ENCODE data around the gene RNF115.
"Not testable (repeated sequence)": the region's sequence is repeated elsewhere in the genome, so short reads cannot be mapped to it uniquely, and the experiment has no call there.

The RNF115 gene

DNA sequence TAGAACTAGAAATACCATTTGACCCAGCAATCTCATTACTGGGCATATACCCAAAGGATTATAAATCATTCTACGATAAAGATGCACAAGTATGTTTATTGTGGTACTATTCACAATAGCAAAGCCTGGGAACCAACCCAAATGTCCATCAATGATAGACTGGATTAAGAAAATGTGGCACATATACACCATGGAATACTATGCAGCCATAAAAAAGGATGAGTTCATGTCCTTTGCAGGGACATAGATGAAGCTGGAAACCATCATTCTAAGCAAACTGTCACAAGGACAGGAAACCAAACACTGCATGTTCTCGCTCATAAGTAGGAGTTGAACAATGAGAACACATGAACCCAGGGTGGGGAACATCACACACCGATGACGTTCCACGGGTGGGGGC is 97.7 kb downstream of the RNF115 start:
- DNase-seq: not testable (repeated sequence)

GRCh38 chr1:145720878-145721671 is 102.8 kb downstream of the RNF115 start:
- peak; percentile 30 to 45 for DNase-seq

DNA sequence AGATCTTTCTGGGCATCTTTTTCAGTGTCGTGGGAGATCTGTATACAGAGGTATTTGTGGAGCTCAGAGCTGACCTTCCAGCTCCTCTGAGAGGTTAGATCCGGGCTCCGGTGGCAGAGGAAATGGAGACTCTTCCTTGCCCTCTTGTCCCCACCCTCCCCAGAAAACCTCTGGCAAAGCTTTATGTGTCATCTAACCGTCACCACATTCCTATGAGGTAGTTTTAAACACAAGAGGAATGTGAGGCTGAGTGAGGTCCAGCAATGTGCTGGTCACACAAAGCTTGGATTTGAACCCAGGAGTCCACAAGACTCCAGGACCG is 103.4 kb downstream of the RNF115 start:
- DNase-seq: no peak

GRCh38 chr1:145719230-145720079 is 104.4 kb downstream of the RNF115 start, which contains the start of gene CD160:
TSS of gene CD160 (plus strand) at chr1:145719499. CDS start at chr1:145728328, 8,829 bp downstream.
- DNase-seq: no peak

DNA sequence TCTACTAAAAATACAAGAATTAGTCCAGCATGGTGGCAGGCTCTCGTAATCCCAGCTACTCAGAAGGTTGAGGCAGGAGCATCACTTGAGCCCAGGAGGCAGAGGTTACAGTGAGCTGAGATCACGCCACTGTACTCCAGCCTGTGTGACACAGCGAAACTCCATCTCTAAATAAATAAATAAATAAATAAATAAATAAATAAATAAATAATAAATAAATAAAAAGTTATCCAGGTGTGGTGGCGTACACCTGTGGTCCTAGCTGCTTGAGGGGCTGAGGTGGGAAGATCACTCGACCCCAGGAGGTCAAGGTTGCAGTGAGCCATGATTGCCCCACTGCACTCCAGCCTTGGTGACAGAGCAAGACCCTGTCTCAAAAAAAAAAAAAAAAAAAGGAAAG is 105.4 kb downstream of the RNF115 start:
- DNase-seq: not testable (repeated sequence)

GRCh38 chr1:145717833-145718232 is 106.1 kb downstream of the RNF115 start:
- DNase-seq: no peak

DNA sequence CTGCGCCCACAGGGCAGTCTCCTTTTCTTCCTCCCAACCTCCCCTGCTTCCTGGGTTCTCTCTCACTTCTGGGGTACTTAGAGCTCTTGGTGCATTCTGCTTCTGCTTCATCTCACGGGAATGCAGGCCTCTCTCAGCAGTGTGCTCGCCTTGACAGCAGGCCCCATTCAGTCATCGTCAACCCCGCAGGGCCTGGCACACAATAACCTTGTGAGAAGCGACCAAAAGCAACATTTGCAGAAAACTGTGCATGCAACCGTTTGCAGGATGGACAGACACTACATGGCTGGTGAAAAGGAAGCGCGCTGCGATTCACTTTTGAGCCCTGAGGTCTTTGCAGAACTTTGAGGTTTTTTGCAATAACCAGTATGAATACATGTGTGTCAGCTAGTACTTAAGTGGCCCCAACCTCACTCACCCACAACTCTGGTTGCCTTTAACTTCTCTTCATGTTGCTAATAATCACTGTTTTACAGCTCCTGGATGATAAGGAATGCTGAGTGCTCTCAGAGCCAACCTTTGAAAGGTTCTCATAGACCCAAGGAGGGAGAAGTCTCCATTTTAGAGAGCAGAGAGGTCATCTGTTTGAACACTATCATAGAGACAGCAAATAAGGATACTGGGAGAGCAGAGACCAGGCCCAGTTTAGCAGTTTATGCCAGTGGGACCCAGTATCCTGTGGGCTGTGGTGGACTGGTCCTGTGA is 107.1 kb downstream of the RNF115 start:
- DNase-seq: no peak

DNA sequence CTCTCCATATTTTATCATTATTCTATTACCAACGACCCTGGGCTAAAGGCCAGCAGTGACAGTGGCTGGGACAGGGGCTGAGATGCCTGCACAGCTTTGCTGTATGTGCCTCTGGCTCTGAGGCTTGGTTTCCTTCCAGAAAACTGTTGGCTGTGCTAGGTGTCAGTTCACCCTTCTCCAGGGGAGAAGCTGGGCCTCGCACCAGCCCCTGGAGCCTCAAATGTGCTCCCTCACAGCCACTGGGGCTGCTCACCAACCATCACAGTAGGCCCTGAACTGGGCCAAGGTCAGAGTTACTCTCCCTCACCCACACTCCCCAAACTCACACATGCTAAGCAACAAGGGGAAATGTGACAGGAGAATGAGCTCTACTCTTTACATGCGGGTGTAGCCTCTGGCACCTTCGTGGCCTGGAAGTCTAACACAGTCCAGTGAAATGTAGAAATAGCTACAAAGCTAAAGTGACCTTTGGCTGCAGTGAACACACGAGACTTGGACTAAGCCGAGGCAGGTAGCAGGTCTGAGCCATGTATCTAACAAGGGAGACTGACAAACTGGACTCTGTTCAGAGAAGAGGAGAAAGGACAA is 109.3 kb downstream of the RNF115 start:
- DNase-seq: no peak

GRCh38 chr1:145711213-145711651 is 112.7 kb downstream of the RNF115 start:
- DNase-seq: no peak

DNA sequence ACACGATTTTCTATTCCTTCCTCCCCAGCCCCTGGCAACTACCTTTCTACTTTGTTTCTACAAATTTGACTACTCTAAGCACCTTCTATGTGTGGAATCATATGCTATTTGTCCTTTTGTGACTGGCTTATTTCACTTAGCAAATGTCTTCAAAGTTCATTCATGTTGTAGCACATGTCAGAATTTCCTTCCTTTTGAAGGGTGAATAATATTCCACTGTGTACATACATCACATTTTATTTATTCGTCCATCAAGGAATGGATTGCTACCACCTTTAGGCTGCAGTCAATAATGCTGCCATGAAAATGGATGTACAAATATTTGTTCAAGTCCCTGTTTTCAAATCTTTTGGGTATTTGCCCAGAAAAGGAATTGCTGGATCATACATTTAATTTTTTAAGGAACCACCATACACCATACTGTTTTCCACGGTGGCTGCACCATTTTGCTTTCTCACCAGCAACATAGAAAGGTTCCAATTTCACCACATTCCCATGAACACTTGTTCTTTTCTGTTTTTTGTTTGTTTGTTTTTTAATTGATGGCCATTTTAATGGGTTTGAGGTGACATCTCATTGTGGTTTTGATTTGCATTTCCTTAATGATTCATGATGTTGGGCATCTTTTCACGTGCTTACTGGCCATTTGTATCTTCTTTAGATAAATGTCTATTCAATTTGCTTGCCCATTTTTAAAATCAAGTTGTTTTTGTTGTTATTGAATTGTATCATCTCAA is 113.4 kb downstream of the RNF115 start:
- DNase-seq: no peak

GRCh38 chr1:145708063-145708462 is 115.8 kb downstream of the RNF115 start:
- DNase-seq: no peak

- no peak for DNase-seq
Observed at GRCh38 chr1:145707183-145707867, 116.6 kb downstream of the RNF115 start, which contains the start of gene PDZK1. TSS of gene PDZK1 (minus strand) at chr1:145707368. CDS start at chr1:145688021, 19,347 bp downstream.

DNA sequence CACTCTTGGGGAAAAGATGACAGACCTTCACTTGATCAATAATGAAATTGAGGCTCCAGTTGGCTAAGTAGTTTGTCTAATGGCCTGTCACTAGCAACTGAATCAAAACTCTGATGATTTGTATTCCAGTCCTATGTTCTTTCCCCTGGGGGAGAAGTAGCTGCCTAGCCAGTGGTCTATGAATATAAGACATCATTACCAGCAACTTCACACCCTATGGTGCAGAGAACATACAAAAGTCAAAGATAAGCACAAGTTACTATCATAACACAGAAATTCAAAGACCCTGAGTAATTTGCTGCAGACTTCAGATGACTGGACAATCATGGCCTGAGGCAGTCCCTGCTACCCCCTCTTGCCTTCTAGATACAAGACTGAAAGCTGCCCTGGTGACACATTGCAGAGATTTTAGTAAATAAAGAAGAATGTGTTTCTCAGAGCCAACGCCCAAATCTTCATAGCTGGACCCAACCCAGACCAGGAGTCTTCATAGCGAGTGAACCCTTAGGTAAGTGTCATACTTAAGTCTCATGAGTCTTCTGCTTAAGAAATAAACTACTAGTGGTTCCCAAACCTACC is 117.7 kb downstream of the RNF115 start:
- DNase-seq: no peak

- no peak for DNase-seq
Observed at GRCh38 chr1:145705622-145706021, 118.3 kb downstream of the RNF115 start.

GRCh38 chr1:145702826-145703225 is 121.1 kb downstream of the RNF115 start:
- DNase-seq: no peak

DNA sequence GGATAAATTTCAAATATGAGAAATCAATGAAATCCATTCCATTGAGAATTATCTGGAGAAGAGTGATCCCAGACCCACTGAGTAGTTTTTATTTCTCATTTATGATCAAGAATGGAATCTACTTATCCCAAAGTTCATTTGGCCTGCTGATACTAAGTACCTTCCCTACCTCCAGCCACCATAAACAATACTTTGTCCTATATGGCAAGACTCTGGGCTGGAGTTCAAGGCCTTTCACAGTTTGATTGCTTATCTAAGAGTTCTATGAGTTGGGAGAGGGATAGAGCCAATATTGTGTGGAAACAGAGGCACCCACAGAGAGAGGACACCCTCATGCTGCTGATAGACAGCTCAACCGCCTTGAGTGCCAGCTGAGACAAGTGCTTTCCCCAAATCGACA is 121.8 kb downstream of the RNF115 start:
- no peak for DNase-seq

- no peak for DNase-seq
Observed at GRCh38 chr1:145701306-145701862, 122.5 kb downstream of the RNF115 start.

- DNase-seq: no peak
Observed at GRCh38 chr1:145696630-145696960, 127.3 kb downstream of the RNF115 start.

DNA sequence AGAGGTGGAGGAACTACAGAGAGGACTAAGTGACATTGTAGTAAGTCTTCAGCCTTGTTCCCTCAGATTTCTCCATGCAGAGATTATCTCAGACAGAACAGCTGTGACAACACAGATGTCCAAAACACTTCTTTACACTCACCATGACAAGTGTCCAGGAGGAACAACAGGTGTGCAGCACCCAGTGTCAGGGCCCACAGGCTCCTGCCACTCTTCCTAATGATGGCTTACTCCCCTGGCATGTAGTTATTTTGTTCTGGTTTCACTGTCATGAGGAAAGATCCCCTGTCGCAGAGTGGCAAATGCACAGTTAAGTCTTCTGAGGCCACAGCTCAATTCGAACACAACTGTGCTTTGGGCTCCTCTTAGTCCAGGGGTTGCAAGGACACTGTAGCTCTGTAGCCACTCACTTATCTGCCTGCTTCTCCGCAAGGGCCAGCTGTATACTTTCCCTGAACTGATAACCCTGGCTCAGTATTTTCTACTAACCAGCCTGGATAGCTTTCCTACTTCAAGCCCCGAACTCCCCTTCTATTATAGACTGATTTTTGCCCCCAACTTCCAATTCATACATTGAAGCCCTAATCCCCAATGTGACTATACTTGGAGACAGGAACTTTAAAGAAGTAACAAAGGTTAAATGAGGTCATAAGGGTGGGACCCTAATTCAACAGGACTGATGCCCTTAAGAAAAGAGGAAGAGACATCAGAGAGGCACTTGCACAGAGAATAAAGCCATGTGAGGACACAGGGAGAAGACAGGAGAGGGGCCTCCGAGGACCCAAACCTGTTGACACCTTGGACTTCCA is 127.9 kb downstream of the RNF115 start:
- DNase-seq: no peak

Data from NCI-H187 (cell line).